ENCODE measurements around the gene GAB1. TPM values are rescaled to one million over a fixed set of nuclear protein-coding genes. Genes with fewer than 3 reads are reported as not detected.
"Not testable (repeated sequence)": the region's sequence is repeated elsewhere in the genome, so short reads cannot be mapped to it uniquely, and the experiment has no call there.

The GAB1 gene
- total and polyA plus RNA-seq, 7 donors, result 1.0 to 20.3 (median 10.1) TPM

DNA sequence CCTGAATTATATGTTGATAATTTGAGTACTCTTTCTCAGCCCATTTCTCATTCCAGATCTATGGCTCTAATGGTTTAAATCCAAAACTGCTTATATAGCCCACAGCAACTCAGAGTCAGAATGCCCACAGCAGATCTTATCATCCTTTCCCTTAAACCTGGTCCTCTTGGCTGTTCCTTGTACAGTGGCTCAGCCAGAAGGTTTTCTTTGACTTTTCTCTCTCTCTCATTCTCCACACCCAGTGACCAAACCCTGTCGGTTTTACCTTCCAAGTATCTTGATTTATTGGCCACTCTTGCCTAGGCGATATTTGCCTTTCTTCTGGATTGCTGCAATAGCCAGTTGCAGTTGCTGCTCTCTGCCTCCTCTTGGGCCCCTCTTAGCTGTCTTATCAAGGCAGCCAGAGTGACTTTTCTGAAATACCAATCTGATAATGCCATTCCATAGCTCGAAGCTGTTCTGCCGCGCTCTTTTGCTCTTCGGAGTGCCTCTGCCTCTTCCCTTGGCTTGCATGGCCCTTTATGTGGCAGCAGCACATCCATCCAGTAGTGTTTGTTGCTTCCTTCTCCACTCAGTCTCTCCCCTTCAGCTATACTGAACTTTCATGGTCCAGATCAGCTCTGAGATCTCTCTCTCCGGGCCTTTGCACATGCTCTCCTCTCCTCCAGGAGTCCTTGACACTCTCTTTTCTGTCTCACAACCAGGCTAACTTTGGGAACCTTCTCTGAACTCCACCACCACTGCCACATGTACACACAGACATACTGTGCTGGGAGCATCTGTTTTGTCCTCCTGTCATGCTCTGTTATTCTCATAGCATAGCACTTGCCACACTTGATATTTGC lies 11.8 kb downstream of the GAB1 start:
- DNase-seq, result no peak
- WGBS, 3 donors, result 70 to 76% (median 73%) methylated on average over 7 of the region's 7 CpGs
- no peak for ATAC-seq
- no peaks in the 10 kb centered on the region for H3K27me3 ChIP-seq (ENCODE audit: insufficient read depth in 3 of 3, low read length in 2 of 3)
- no peak overlapping the region for H3K27ac ChIP-seq
- H3K36me3 ChIP-seq (ENCODE audit: insufficient read depth in 1 of 2, low read depth in 1 of 2), result no peaks in the 10 kb centered on the region
- H3K9me3 ChIP-seq, result no peaks in the 10 kb centered on the region
- peaks cover 23% of the 10 kb centered on the region for H3K4me1 ChIP-seq
- no peak overlapping the region for H3K4me3 ChIP-seq
- no peak for TF ChIP-seq CTCF (IDR thresholded peaks at IDR 0.05)
- intact Hi-C loops (cut with DNase I), result no loop called here

- DNase-seq; H3K27me3 ChIP-seq (ENCODE audit: insufficient read depth in 3 of 3, low read length in 2 of 3); intact Hi-C loops (cut with DNase I); H3K9me3 ChIP-seq; H3K36me3 ChIP-seq (ENCODE audit: insufficient read depth in 1 of 2, low read depth in 1 of 2); ATAC-seq; H3K4me3 ChIP-seq; H3K27ac ChIP-seq: not testable (repeated sequence)
- WGBS, 3 donors, result 98 to 99% (median 99%) methylated on average over 25 of the region's 25 CpGs
- H3K4me1 ChIP-seq, result peaks cover 36% of the 10 kb centered on the region
Measured at GRCh38 chr4:143349858-143350527, 13.3 kb downstream of the GAB1 start.

DNA sequence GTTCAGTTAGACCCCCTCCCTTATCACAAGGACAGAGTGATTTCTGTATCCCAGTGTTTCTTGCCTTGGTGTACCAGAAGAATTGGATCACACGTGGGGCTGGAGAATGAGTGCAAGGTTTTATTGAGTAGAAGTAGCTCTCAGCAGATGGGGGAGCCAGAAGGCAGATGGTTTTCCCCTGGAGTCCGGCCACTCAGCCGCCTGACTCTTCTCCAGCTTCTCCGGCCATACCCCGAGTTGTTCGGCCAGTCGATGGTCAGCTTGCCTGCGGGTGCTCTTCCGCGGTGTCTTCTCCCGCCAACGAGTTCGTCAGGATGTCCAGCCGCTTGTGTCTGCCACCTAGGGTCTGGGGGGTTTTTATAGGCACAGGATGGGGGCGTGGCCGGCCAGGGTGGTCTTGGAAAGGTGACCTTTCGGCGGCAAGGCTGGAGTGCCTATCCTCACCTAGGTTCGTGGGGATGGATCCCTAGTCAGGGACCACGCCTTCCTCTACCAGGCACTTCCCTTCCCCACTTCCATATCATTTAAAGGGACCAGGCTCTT lies 14.5 kb downstream of the GAB1 start:
- H3K4me3 ChIP-seq, result no peak overlapping the region
- DNase-seq, result no peak
- intact Hi-C loops (cut with DNase I), result no loop called here
- H3K4me1 ChIP-seq, result peaks cover 48% of the 10 kb centered on the region
- H3K9me3 ChIP-seq, result no peaks in the 10 kb centered on the region
- no peaks in the 10 kb centered on the region for H3K27me3 ChIP-seq (ENCODE audit: insufficient read depth in 3 of 3, low read length in 2 of 3)
- peak in 1 of 4 donors; percentile 30 for ATAC-seq
- H3K36me3 ChIP-seq (ENCODE audit: insufficient read depth in 1 of 2, low read depth in 1 of 2), result no peaks in the 10 kb centered on the region
- H3K27ac ChIP-seq, result peak overlapping the region; percentile 53
- 85 to 96% (median 89%) methylated on average over 20 of the region's 20 CpGs for WGBS, 3 donors
- TF ChIP-seq CTCF (IDR thresholded peaks at IDR 0.05), result no peak

GRCh38 chr4:143351774-143352451 lies 15.2 kb downstream of the GAB1 start:
- Histone ChIP-seq H3K4me1 (peaks cover 53% of the 10 kb centered on the region), H3K27ac (peak overlapping the region; percentile 53)

More at GRCh38 chr4:143351774-143352451, 15.2 kb downstream of the GAB1 start:
- H3K4me3 ChIP-seq, result no peak overlapping the region
- intact Hi-C loops (cut with DNase I), result no loop called here
- H3K36me3 ChIP-seq (ENCODE audit: insufficient read depth in 1 of 2, low read depth in 1 of 2), result no peaks in the 10 kb centered on the region
- peak in 3 of 4 donors; percentile 34 to 54 (median 40) for ATAC-seq
- no peaks in the 10 kb centered on the region for H3K9me3 ChIP-seq
- H3K27me3 ChIP-seq (ENCODE audit: insufficient read depth in 3 of 3, low read length in 2 of 3), result no peaks in the 10 kb centered on the region
- 36 to 53% (median 46%) methylated on average over 1 of the region's 1 CpG for WGBS, 3 donors
- no peak for TF ChIP-seq CTCF (IDR thresholded peaks at IDR 0.05)
- DNase-seq, result no peak

All from psoas muscle (tissue), 8 donors.